LHCN-M2 (cell line): ENCODE data around the gene ALS2CL. TPM values are rescaled to one million over a fixed set of nuclear protein-coding genes. Genes with fewer than 3 reads are reported as not detected.
A peak's percentile ranks its signal among the peaks of the same experiment; 100 is the strongest.

Source experiments
- DNase-seq: peaks from one replicate; pipeline ENCODE4 v3.0.0-alpha.2; 2012; ENCODE audit warnings: low read depth
- total RNA-seq: library from RNA; depleted of rRNA; stranded (reverse); fragments of >200 nt; gene quantifications from 2 replicates; pipeline ENCODE4 v1.2.3, GENCODE V29; 2014; rRNA removed

Gene ALS2CL
- total RNA-seq, 1 experiment from 2014 or later, result 0.23 TPM

DNA sequence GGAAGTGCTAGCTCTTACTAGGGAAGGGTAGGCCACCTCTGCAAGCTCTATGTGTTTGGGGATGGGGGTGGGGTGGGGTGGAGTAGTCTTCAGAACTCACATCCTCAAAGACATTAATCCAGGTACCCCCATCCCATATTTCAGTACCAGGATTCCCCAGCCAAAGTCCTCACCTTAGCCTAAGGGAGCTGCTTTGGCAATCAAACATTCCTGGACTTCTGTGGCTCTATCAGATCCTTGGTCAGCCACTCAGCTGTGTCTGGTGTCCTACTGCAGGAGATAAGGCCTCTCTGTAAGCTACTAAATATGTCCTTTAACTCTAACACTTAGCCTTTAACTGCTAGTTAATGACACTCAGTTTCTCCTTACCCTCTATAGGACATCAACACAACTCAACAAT is 54.3 kb downstream of the ALS2CL start:
- no peak for DNase-seq

DNA sequence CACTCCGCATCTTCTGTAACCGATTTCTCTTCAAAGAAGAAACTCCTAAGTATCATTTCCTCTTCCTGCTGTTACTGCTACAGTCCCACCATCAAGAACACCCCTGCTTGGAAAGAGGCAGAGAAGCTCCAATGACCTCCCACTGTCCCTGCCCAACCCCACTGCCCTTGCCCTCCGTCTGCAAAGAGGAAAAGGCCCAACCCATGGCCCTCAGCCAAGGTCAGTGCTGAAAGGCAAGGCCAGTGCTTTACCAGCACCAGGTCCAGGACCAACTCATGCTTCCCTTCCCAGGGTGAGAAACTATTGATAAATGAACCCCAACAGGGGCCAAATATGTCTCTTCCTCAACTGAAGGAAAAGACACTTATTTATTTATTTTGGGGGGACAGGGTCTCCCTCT is 58.6 kb downstream of the ALS2CL start:
- DNase-seq, result no peak

DNA sequence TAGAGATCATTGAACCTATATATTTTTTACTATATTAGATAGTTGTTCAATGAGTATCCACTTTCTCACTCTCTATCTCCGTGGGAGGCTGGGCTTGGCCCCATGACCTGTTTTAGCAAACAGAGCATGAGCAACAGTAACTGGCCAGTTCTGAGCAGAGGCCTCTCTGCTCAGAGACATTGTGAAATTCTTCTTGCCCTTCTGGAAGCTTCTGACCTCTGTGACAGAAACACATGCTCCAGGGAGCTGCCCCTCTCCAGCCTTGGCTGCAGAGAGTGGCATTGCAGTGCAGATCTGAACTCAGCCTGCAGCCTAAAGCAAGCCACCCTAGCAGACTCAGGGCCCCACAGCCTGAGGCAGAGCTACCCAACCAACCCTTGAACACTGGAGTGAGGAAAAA is 60.7 kb downstream of the ALS2CL start:
- DNase-seq, result peak; percentile 20

DNA sequence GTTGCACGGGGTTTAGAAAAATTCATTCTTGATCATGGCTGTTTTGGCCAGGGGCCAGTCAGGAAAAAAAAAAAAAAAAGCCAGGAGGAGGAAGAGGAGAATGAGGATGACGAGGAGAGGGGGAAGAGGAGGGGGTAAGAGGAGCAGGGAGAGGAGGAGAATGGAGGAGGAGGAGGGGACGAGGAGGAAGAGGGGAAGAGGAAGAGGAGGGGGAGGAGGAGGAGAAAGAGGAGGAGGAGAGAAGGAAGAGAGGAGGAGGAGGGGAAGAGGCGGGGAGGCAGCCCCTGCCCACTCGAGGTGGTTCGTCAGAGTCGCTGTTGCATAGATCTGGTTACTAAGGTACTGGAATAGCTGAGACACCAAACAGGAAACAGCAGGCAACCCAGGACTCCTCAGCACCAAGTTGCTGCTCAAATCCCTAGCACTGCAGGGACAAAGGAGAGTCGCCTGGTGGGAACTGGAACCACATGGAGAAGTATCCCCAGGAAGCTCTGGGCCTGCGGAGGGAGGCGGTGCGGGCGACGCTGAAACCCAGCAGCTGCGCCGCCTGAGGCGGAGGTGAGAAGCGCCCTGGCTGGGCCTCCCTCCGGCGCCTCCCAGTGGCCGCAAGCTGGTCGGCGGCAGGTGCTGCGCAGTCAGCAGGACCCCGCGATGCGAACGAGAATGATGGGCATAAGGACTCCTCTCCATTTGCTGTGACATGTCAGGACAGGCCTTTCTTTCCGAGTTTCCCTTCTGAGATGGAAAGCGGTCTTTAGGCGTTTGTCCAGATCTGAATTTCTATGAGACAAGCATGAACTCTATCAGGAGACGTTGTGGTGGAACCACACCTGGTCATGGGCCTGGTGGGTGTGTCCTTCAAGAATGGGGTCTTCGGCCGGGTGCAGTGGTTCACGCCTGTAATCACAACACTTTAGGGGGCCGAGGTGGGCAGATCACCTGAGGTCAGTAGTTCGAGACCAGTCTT is 63.6 kb downstream of the ALS2CL start:
- peak; percentile 67 for DNase-seq

DNA sequence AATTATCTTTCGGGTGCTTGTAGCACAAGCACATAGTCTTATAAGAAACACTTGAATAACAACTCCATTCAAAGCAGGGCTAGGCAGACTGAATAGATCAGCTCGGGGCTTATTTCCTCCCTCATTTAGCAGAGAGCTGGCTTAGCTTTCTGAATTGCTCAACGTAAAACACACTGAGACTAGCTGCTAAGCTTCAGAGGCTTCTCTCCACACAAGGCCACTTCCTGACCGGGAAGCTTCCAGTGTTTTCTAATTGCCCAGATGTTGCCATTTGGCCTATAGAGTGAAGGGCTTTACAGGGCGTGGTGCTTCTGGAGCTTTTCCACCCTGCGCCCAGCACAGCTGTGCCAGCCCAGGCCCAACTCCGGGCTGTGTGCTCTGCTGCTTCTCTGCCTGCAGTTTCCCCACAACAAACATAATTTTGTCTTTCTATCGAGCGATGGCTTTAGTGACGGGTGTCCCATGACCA is 64.5 kb downstream of the ALS2CL start:
- no peak for DNase-seq

DNA sequence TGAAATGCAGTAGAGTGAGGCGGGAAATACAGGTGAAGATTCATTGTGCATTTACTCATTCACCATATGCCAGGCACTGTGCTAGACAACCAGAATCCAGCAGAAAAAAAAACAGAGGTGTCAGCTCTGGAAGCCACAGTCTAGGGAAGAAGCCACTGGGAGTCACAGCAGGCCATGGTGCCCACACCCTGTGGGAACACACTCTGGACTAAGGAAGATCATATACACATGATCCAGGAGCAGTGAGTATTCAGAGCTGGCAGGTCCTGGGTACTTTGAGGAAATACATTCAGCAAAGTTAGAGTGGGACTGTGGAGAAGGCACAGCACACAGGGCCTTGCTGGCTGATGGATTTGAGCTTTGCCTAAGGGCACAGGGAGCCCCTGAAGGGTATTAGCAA is 66.4 kb downstream of the ALS2CL start:
- DNase-seq, result no peak

DNA sequence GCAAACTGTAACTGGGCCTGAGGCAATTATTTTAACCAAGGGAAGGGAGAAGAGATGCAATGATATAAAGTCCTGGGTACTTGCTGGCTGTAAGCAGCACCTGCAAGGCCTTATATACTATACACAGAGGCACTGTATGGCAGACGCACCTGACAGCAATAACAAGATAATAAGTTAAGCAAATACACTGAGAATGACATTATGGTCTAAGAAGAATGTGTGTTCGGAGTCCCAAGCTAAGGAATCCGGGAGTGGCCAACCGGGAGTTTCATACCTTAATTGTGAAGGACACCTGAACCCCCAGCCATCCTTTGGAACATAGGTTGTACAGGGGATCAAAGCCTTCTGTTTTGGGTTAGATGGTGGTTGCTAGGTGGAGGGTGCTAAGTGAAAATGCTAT is 67.4 kb downstream of the ALS2CL start:
- no peak for DNase-seq

DNA sequence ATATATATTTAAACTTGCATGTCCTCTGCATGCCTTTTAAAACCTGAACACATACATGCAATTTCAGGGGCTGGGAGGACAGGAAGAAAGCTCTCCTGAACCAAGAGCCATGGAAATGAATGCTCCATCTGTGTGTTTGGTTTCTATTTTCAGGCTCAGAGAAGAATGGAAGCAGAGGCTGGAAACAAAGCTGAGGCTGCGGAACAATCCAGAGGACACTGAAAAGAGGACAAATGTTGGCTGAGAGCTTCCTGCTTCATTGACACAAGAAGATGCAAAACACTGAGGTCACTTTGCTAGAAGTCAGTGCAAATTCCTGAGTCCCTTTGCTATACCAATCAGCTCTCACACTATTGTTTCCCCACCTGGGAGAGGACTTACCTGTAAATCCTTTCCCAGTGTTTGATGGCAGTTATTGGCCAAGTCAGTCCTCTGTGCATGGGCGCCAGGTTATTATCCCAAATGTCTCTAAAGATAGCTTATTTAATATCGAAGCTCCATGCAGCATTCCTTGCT is 68.4 kb downstream of the ALS2CL start:
- DNase-seq, result no peak

DNA sequence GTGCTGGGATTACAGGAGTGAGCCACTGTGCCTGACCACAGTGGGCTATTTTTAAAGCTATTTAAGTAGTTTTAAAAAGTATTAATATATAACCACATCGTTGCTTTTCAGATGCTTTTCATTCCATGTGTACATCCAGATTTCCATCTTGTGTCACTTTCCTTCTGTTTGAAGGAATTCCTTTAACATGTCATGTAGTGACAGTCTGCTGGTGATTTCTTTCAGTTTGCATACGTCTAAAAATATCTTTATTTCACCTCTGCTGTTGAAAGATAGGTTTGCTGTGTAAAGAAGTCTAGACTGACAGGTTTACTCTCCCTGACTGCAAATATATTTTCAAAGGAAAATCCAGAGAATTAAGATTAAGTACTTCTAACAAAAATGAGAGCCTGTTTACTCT is 68.9 kb downstream of the ALS2CL start:
- DNase-seq, result no peak

DNA sequence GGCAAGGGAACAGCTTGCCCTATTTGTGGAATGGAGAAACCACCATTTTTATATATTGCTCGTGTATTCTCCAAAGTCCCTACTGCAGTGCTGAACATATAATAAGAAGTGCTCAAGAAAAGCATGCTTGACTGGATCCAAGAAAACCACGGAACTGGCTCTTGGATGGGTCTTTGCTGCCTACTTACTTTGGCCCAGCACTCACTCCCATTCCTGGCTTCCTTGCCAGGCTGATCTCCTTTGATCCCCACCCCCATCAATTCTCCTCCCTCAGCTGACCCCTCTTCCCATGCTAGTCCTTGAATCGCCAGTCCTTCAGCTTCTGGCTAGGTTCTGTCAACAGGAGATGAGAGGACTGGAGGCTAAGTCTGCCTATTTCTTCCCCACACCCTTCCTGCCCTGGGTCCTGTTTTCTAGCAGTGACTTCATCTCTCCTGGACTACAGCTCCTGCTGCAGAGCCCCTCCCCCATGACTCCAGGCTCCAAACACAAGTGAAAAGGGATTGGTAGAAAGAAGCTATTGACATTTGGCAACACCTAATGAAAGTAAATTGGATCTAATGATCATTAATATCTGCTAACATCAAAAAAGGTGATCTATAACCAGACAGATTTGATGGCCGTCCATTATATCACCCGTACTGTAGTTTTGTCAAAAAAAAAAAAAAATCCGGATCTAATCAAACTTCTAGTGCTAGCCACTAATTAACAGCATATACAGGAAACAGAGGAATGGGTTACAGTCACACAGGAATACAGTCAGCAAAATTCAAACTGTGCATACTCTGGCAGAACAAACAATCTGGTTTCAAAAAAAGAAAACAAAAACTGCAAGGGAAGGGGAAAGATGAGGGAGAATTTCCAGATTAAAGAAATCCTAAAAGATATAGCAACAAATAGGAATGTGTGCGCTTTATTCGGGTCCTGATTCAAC is 73.4 kb downstream of the ALS2CL start:
- no peak for DNase-seq

Other genes starting within 250 kb of the ALS2CL start
- 0.06 TPM in 1 of 2 replicates, not detected in the other for gene LTF, start 228.8 kb downstream of the ALS2CL start, total RNA-seq
- gene RTP3, start 195.7 kb downstream of the ALS2CL start, total RNA-seq, result not detected in 2 replicates
- 0.32 and 0.86 TPM in 2 replicates for gene LRRC2, start 127.4 kb downstream of the ALS2CL start, total RNA-seq
- gene FAM240A, start 81.2 kb downstream of the ALS2CL start, total RNA-seq, result not detected in 2 replicates
- gene TMIE, start 7.7 kb upstream of the ALS2CL start, total RNA-seq, result not detected in 2 replicates
- gene PRSS50, start 24.2 kb upstream of the ALS2CL start, total RNA-seq, result not detected in 2 replicates
- not detected in 2 replicates for gene MYL3, start 169.8 kb upstream of the ALS2CL start, total RNA-seq
- 1.2 and 1.3 TPM in 2 replicates for gene PTH1R, start 184.0 kb upstream of the ALS2CL start, total RNA-seq